ENCODE results near the gene IPO8.

DNA sequence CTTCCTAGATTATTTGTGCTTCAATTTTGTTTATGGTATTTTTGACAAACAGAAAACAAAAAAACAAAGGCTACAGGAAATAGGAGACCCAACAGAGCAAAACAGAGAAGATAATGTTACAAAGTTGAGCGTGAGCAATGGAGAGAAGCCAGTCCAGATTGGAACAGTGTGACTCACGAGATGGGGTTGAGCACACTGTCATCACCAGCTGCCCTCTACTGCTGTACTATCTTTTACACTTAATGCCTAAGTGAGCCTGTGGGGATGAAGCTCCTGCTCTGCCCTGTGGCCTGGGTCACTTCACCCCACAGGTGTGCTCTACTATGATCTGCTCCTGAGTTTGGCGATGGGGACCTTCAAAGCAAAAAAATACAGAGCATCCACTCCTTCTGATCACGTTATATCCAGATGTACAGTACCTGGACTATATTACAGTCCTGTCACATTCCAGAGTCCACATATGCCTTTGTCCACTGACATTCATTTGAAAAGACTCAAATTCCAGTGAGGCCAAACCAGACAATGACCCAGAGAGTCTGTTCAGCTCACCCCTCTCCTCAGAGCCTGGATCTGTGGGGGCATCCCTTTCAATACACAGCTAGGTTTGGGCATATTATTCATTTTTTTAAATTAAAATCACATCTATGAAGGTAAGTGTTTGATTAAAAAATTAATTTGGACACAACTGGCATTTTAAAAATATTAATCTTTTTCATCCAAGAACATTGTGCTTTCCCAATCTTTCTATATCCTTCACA, 4.4 kb downstream of the IPO8 start:
- TF ChIP-seq, protein P1, sequence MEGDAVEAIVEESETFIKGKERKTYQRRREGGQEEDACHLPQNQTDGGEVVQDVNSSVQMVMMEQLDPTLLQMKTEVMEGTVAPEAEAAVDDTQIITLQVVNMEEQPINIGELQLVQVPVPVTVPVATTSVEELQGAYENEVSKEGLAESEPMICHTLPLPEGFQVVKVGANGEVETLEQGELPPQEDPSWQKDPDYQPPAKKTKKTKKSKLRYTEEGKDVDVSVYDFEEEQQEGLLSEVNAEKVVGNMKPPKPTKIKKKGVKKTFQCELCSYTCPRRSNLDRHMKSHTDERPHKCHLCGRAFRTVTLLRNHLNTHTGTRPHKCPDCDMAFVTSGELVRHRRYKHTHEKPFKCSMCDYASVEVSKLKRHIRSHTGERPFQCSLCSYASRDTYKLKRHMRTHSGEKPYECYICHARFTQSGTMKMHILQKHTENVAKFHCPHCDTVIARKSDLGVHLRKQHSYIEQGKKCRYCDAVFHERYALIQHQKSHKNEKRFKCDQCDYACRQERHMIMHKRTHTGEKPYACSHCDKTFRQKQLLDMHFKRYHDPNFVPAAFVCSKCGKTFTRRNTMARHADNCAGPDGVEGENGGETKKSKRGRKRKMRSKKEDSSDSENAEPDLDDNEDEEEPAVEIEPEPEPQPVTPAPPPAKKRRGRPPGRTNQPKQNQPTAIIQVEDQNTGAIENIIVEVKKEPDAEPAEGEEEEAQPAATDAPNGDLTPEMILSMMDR (IDR thresholded peaks at IDR 0.05; ENCODE audit: extremely low read depth in 1 of 2, insufficient read depth in 1 of 2, low read depth in 1 of 2, low read length in 2 of 2) = no peak
- TF ChIP-seq MYC (IDR thresholded peaks at IDR 0.05; ENCODE audit: low read depth, low read length) = no peak
- TF ChIP-seq JUN (IDR thresholded peaks at IDR 0.05; ENCODE audit: borderline replicate concordance, insufficient read depth, insufficient read length, low read depth) = no peak
- no peak for TF ChIP-seq POLR2A (IDR thresholded peaks at IDR 0.05; ENCODE audit: low read depth, low read length)
- no peak for TF ChIP-seq POLR2AphosphoS5 (IDR thresholded peaks at IDR 0.05; ENCODE audit: insufficient read depth, low read depth, low read length)
- TF ChIP-seq, protein P2, sequence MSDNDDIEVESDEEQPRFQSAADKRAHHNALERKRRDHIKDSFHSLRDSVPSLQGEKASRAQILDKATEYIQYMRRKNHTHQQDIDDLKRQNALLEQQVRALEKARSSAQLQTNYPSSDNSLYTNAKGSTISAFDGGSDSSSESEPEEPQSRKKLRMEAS (IDR thresholded peaks at IDR 0.05; ENCODE audit: insufficient read depth, insufficient read length) = no peak
- no peak for TF ChIP-seq EZH2 (IDR thresholded peaks at IDR 0.05; ENCODE audit: borderline replicate concordance, low read depth, low read length, severe bottlenecking)
